Activated naive CD4-positive, alpha-beta T cell treated with anti-CD3 and anti-CD28 coated beads for 36 hours (primary cell): Measurements from ENCODE around the gene BBC3. TPM values are rescaled to one million over a fixed set of nuclear protein-coding genes. Genes with fewer than 3 reads are reported as not detected.
"Not testable (repeated sequence)": the region's sequence is repeated elsewhere in the genome, so short reads cannot be mapped to it uniquely, and the experiment has no call there.

Experiments
- CTCF ChIA-PET: fragments of 350-600 bp; sonication (Branson Sonifier 250); formaldehyde crosslinking; loops from one replicate; lab custom pipeline; 2021; ENCODE audit warnings: antibody characterized with exemption; lab: Charles Lee
- DNase-seq: peaks from one replicate; pipeline ENCODE4 v3.0.0-alpha.2; 2020
- H3K27ac Mint-ChIP-seq: one replicate; pipeline ENCODE4 v1.8.0; 2021; ENCODE audit warnings: mild to moderate bottlenecking, mixed read lengths
- H3K27me3 Mint-ChIP-seq: one replicate; pipeline ENCODE4 v1.8.0; 2021; ENCODE audit warnings: low read depth, mixed read lengths
- H3K36me3 Mint-ChIP-seq: one replicate; pipeline ENCODE4 v1.8.0; 2021; ENCODE audit warnings: low read depth, mixed read lengths
- H3K4me1 Mint-ChIP-seq: one replicate; pipeline ENCODE4 v1.8.0; 2021; ENCODE audit warnings: low read depth, mixed read lengths
- H3K4me3 Mint-ChIP-seq: one replicate; pipeline ENCODE4 v1.8.0; 2021; ENCODE audit warnings: mild to moderate bottlenecking, moderate library complexity, mixed read lengths
- H3K9me3 Mint-ChIP-seq: one replicate; pipeline ENCODE4 v1.8.0; 2021; ENCODE audit warnings: mixed read lengths
- intact Hi-C: fragments of 100-400 bp; cut with micrococcal nuclease; formaldehyde crosslinking; loops from one replicate; pipeline ENCODE4 v1.15.1; 2023
- total RNA-seq, 2 experiments: library from RNA; stranded (reverse); gene quantifications; one replicate each; pipeline ENCODE4 v1.2.3, GENCODE V29; 2021

Gene BBC3
- 10 to 100 TPM; 55.9 to 59.5 TPM for total RNA-seq

- Mint-ChIP-seq H3K9me3 (no peaks in the 10 kb centered on the region), H3K27me3 (no peaks in the 10 kb centered on the region), H3K27ac (peak within 1 kb of the TSS; percentile 87), H3K4me3 (peak within 1 kb of the TSS; percentile 77), H3K4me1 (peaks cover 22% of the 10 kb centered on the region), H3K36me3 (peaks cover 11% of the 10 kb centered on the region)
- intact Hi-C loops, result loop anchor here (1.0 kb wide), 1 partner anchor 45 kb away; no protein-coding TSS in a partner anchor
- CTCF ChIA-PET, result no interaction called here
- no peak for DNase-seq
Observed at GRCh38 chr19:47230921-47231214, at the start of gene BBC3. Gene BBC3, minus strand, starts transcription at chr19:47231199. Its CDS starts 2,768 bp downstream, at chr19:47228431.

GRCh38 chr19:47280183-47280797 lies 49.3 kb upstream of the BBC3 start:
- CTCF ChIA-PET, result interaction anchor here (0.5 to 1.4 kb wide), 4 partner anchors 15 to 978 kb away, joined by 3 to 4 read pairs (median 3); no protein-coding TSS in a partner anchor
- Mint-ChIP-seq H3K9me3 (no peaks in the 10 kb centered on the region), H3K4me1 (peaks cover 12% of the 10 kb centered on the region), H3K4me3 (no peak overlapping the region), H3K27me3 (no peaks in the 10 kb centered on the region), H3K27ac (no peak overlapping the region), H3K36me3 (peaks cover 10% of the 10 kb centered on the region)
- DNase-seq, result peak; percentile 74
- intact Hi-C loops, result loop anchor here (5.0 kb wide), 2 partner anchors 147 to 417 kb away; no protein-coding TSS in a partner anchor

DNA sequence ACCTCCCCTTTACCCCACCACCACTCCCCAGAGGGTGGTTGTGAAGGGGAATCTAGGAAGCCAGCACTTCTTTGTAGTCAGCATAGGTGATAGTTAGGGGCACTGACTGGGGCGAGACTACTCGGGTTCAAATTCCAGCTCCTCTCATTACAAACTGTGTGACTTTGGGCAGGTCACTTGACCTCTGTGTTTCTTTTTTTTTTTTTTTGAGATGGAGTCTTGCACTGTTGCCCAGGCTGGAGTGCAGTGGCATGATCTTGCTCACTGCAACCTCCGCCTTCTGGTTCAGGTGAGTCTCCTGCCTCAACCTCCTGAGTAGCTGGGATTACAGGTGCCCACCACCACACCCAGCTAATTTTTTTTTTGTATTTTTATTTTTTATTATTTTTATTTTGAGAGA lies 45.5 kb upstream of the BBC3 start:
- H3K4me3 Mint-ChIP-seq, DNase-seq, H3K27me3 Mint-ChIP-seq, H3K27ac Mint-ChIP-seq, H3K9me3 Mint-ChIP-seq, intact Hi-C loops: not testable (repeated sequence)
- Mint-ChIP-seq H3K36me3 (peaks cover 10% of the 10 kb centered on the region), H3K4me1 (peaks cover 22% of the 10 kb centered on the region)
- CTCF ChIA-PET, result interaction anchor here (1.4 to 3.6 kb wide), 2 partner anchors 8 to 115 kb away, joined by 3 to 16 read pairs; no protein-coding TSS in a partner anchor

DNA sequence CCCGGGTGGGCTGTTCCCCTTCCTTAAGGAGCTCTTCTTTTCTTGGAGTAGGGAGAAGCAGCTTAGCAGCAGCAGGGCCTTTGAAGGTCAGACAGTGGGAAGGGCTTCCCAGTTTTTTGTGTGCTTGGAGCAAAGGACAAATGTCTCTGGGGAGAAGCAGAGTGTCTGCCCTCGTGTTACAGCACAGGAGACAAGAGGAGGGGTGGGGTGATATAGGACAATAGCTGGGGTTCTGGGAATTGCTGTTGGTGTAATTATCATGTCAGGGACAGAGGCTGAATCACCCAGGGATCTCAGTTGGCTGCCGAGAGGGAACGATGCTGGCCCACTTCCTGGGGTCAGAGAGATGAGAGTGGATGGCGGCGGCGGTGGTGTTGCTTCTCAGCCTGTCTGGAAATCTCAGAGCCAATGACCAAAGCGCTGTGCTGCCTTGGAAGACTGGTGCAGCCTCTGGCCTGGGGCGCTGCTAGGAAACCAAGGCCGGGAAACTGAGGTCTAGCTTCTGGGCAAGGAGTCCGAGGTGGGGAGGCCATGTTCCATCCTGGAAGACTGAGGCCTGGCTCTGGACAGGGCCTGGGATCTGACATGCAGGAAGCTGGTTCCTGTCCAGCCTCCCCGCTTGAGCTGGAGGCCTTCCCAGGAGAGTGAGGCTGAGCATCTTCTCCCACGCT lies 44.9 kb upstream of the BBC3 start:
- Mint-ChIP-seq H3K27ac (peak overlapping the region; percentile 26), H3K4me1 (peaks cover 22% of the 10 kb centered on the region), H3K36me3 (peaks cover 13% of the 10 kb centered on the region), H3K27me3 (no peaks in the 10 kb centered on the region), H3K4me3 (peak overlapping the region; percentile 67), H3K9me3 (no peaks in the 10 kb centered on the region)
- intact Hi-C loops, result no loop called here
- CTCF ChIA-PET, result interaction anchor here (0.6 to 3.6 kb wide), 5 partner anchors 9 to 208 kb away, joined by 3 to 16 read pairs (median 3); partner anchors contain the start of genes DHX34 and KPTN
- no peak for DNase-seq

- intact Hi-C loops, result loop anchor here (1.0 kb wide), 4 partner anchors 18 to 89 kb away; partner anchors contain the start of gene DHX34
- no peak for DNase-seq
- Mint-ChIP-seq H3K36me3 (peaks cover 16% of the 10 kb centered on the region), H3K4me3 (peak overlapping the region; percentile 67), H3K9me3 (no peaks in the 10 kb centered on the region), H3K27me3 (no peaks in the 10 kb centered on the region), H3K27ac (no peak overlapping the region), H3K4me1 (peaks cover 22% of the 10 kb centered on the region)
- CTCF ChIA-PET, result interaction anchor here (0.6 to 3.6 kb wide), 6 partner anchors 10 to 209 kb away, joined by 3 to 16 read pairs (median 6); partner anchors contain the start of genes DHX34 and KPTN
Observed at GRCh38 chr19:47274891-47275761, 44.1 kb upstream of the BBC3 start.

DNA sequence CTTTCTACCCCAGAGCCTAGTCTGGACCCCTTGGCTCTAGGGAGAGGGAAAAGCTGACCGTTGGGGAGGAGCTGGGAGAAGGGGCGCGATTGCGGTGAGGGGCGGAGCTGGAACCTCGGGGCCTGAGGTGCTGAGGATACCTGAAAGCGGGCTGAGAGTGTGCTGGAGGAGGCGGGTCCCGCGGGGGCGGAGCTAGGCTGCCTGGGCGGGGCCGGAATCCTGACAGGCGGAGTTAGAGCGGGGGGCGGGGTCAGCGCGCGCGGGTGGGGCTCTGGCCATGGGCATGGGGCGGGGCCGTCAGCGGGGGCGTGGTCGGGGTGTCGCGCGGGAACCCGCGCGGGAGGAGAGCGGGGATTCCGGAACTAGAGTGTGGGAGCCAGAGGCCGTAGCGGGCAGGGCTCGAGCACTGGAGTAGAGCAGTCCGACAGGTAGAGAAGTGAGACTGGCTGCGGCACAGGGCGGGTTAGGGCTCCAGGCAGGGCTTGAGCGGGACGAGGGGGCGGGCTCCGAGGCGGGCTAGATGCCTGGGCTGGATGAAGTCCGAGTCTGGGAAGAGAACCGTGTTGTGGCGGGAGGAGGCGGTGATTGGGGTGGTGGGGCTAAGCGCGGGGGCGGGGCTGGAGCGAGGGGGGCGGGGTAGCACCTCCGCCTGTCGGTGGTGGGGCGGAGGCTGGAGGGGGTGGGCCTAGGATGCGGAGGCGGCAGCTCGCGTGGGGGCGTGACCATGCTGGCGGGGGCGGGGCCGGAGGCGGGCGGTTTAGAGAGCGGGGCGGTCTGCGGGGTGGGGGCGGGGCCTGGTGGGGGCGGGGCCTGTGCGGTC lies 43.3 kb upstream of the BBC3 start, which contains the start of gene INAFM1:
TSS of gene INAFM1 (plus strand) at position 815 of the 820 bp plus-strand sequence. CDS start 35 bp downstream, outside the sequence.
- CTCF ChIA-PET, result interaction anchor here (0.7 to 3.6 kb wide), 7 partner anchors 11 to 242 kb away, joined by 3 to 16 read pairs (median 5); partner anchors contain the start of gene DHX34
- DNase-seq, result peak; percentile 100

DNA sequence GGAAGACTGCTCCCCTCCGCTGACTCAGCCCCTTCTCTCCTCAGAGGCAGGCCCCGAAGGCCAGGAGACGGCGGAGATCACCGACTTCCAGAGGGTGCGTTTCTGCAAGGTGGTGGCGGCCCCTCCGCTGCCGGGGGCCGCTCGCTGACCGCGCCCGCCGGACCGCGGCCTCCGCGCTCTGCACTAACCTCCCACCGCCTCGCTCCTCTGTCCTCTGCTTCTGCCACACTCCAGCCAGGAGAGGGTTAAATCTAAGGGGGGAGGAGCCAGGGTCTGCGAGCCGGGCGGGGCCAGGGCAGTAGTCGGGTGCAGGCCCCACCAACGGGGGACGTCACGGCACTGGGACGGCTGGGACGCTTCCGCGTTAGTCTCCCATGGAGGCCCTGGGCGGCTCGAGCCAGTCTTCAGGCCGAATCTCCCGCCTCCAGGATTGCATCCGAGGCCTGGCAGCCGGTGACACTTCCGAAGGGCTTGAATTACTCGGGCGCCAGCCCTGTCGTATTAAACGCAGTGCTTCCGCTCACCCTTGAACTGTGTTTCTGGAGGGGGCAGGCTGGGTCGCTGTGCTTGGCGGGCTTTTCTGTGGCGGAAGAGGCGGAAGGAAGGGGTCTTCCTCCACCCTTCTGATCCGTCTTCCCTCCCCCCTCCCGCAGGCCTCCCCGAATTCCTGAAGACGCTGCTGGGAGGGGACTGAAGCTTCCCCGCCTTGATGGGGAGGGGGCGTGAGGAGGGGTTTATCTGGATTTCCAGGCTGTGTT lies 42.5 kb upstream of the BBC3 start:
- intact Hi-C loops, result loop anchor here (1.0 kb wide), 4 partner anchors 16 to 87 kb away; partner anchors contain the start of gene DHX34
- Mint-ChIP-seq H3K4me1 (peaks cover 22% of the 10 kb centered on the region), H3K36me3 (peaks cover 17% of the 10 kb centered on the region), H3K4me3 (peak overlapping the region; percentile 96), H3K27ac (peak overlapping the region; percentile 97), H3K27me3 (no peaks in the 10 kb centered on the region), H3K9me3 (no peaks in the 10 kb centered on the region)
- DNase-seq, result peak; percentile 90
- CTCF ChIA-PET, result interaction anchor here (0.7 to 3.6 kb wide), 6 partner anchors 11 to 242 kb away, joined by 3 to 16 read pairs (median 4); no protein-coding TSS in a partner anchor

More for the DNA sequence above, 43.3 kb upstream of the BBC3 start, which contains the start of gene INAFM1:
- peaks cover 17% of the 10 kb centered on the region for H3K36me3 Mint-ChIP-seq
- H3K27ac Mint-ChIP-seq, result peak within 1 kb of the TSS; percentile 97
- no peaks in the 10 kb centered on the region for H3K27me3 Mint-ChIP-seq
- peak within 1 kb of the TSS; percentile 96 for H3K4me3 Mint-ChIP-seq
- no peaks in the 10 kb centered on the region for H3K9me3 Mint-ChIP-seq
- intact Hi-C loops, result loop anchor here (1.0 kb wide), 4 partner anchors 17 to 88 kb away; partner anchors contain the start of gene DHX34
- peaks cover 22% of the 10 kb centered on the region for H3K4me1 Mint-ChIP-seq

DNA sequence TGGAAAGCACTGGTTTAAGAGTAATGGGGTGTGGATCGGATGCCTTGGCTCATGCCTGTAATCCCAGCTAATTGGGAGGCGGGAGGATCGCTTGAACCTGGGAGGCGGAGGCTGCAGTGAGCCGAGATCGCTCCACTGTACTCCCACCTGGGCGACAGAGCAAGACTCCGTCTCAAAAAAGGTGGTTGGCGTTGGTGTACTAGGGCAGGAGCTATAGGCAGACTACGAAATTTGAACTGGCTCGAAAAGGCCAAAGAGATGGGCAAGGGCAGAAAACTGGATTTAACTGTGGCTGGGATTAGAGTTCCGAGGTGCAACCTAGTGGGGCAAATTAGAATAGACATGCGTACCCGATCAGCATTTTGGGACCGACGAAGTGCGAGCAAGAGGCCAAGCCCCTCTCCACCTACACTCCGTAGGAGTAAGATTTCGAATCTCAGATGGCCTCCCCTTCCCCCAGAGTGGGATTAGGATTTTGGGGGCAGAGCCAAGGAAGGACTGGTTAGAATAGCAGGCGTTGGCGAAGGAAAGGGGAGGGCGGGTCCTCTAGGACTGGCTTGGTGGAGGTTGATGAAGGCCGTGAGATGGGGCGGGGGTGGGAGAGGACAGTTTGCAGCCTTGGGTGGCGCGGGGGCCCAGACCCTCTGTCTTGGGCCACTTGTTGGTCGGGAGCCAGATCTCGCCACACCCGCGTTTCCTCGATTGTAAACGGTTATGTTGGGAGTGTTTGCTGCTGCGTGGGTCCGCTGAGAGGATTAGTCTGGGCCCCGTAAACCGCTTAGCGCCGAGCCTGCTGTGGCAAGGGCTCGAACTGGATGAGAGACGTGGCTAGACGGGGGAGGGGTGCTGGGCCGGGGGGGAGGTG lies 41.7 kb upstream of the BBC3 start:
- Mint-ChIP-seq H3K4me3 (peak overlapping the region; percentile 62), H3K9me3 (no peaks in the 10 kb centered on the region), H3K36me3 (peaks cover 18% of the 10 kb centered on the region), H3K27ac (peak overlapping the region; percentile 47), H3K4me1 (peaks cover 20% of the 10 kb centered on the region), H3K27me3 (no peaks in the 10 kb centered on the region)
- CTCF ChIA-PET, result interaction anchor here (1.0 kb wide), 1 partner anchor 28 kb away, joined by 4 read pairs; no protein-coding TSS in a partner anchor
- peak; percentile 67 for DNase-seq
- intact Hi-C loops, result no loop called here

GRCh38 chr19:47271949-47272348 lies 41.0 kb upstream of the BBC3 start:
- Mint-ChIP-seq H3K27ac (no peak overlapping the region), H3K27me3 (no peaks in the 10 kb centered on the region), H3K36me3 (peaks cover 21% of the 10 kb centered on the region), H3K9me3 (no peaks in the 10 kb centered on the region), H3K4me1 (peaks cover 20% of the 10 kb centered on the region), H3K4me3 (no peak overlapping the region)
- intact Hi-C loops, result no loop called here
- CTCF ChIA-PET, result interaction anchor here (1.0 kb wide), 1 partner anchor 28 kb away, joined by 4 read pairs; no protein-coding TSS in a partner anchor
- DNase-seq, result no peak

DNA sequence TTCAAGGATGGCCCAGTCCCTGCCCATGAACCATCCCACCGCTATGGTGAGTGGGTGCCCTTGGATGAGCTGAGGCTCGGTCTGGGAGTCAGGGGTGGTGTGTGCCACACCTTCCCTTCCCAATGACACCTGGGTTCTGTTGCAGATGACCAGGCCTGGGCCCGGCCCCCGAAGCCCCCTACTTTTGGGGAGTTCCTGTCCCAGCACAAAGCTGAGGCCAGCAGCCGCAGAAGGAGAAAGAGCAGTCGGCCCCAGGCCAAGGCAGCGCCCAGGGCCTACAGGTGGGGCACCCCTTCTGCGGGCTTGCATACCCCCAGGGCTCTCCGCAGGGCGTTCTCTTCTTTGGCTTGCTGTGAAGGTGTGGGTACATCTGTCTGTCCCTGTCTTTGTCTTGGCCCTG lies 39.4 kb upstream of the BBC3 start:
- Mint-ChIP-seq H3K9me3 (no peaks in the 10 kb centered on the region), H3K4me1 (peaks cover 12% of the 10 kb centered on the region), H3K27me3 (no peaks in the 10 kb centered on the region), H3K36me3 (peaks cover 21% of the 10 kb centered on the region), H3K27ac (no peak overlapping the region), H3K4me3 (no peak overlapping the region)
- intact Hi-C loops, result no loop called here
- CTCF ChIA-PET, result no interaction called here
- no peak for DNase-seq
